A549 treated with ZK216348 at 1 μM for 4 hours (cell line): ENCODE results near the gene HYPK. TPM values are rescaled to one million over a fixed set of nuclear protein-coding genes. Genes with fewer than 3 reads are reported as not detected.

Source experiments
- total RNA-seq: library from RNA; stranded (reverse); fragments of 200-300 nt; extraction: Qiagen RNA extraction; gene quantifications from 5 replicates; pipeline ENCODE4 v1.2.3, GENCODE V29; 2022; ENCODE audit warnings: low read depth

HYPK gene
- total RNA-seq, result 4.1 to 10.5 TPM (median 5.7 TPM) in 5 replicates

GRCh38 chr15:43800286-43801141, at the start of gene HYPK:
Gene HYPK (plus strand): TSS chr15:43800599. CDS start chr15:43800623, 24 bp downstream.

GRCh38 chr15:43776718-43777266, 23.6 kb upstream of the HYPK start, which contains the start of gene ELL3:
Gene ELL3 (minus strand): TSS chr15:43776966. CDS start chr15:43776901, 65 bp downstream.

GRCh38 chr15:43791993-43792760, 8.2 kb upstream of the HYPK start, which contains the start of gene SERF2:
Gene SERF2 (plus strand): TSS chr15:43792320. CDS start chr15:43792377, 57 bp downstream.

GRCh38 chr15:43799945-43800285, 484 bp upstream of the HYPK start, which contains the start of gene SERINC4:
Gene SERINC4 (minus strand): TSS chr15:43800220. CDS start chr15:43799986, 234 bp downstream.

GRCh38 chr15:43824302-43825246, 24.2 kb downstream of the HYPK start, which contains the start of gene MFAP1:
Gene MFAP1 (minus strand): TSS chr15:43824690. CDS start chr15:43824569, 121 bp downstream.

GRCh38 chr15:43826508-43827341, 26.3 kb downstream of the HYPK start, which contains the start of gene WDR76:
Gene WDR76 (plus strand): TSS chr15:43827002. CDS start chr15:43827033, 31 bp downstream.

Other genes with a start within 250 kb of the HYPK start
- gene PPIP5K1, start 210.4 kb upstream of the HYPK start, total RNA-seq, result 3.7 to 9.2 TPM (median 5.5 TPM) in 5 replicates
- 2.2 to 4.7 TPM (median 3.7 TPM) in 5 replicates for gene CKMT1B, start 206.6 kb upstream of the HYPK start, total RNA-seq
- 0.06 to 0.19 TPM (median 0.11 TPM) in 5 replicates for gene STRC, start 181.8 kb upstream of the HYPK start, total RNA-seq
- gene CATSPER2, start 151.8 kb upstream of the HYPK start, total RNA-seq, result 0.41 to 2.0 TPM (median 0.58 TPM) in 5 replicates
- 0.88 to 4.0 TPM (median 3.3 TPM) in 5 replicates for gene CKMT1A, start 106.7 kb upstream of the HYPK start, total RNA-seq
- 310 to 373 TPM (median 358 TPM) in 5 replicates for gene PDIA3, start 54.2 kb upstream of the HYPK start, total RNA-seq
- 1.4 to 2.7 TPM (median 1.8 TPM) in 5 replicates for gene ELL3, start 23.6 kb upstream of the HYPK start, total RNA-seq
- gene SERF2, start 8.3 kb upstream of the HYPK start, total RNA-seq, result 463 to 694 TPM (median 684 TPM) in 5 replicates
- 0.11 TPM in 1 of 5 replicates, not detected in the others for gene SERINC4, start 379 bp upstream of the HYPK start, total RNA-seq
- 23.4 to 33.3 TPM (median 27.3 TPM) in 5 replicates for gene MFAP1, start 24.1 kb downstream of the HYPK start, total RNA-seq
- gene WDR76, start 26.4 kb downstream of the HYPK start, total RNA-seq, result 10.1 to 16.2 TPM (median 12.6 TPM) in 5 replicates